ENCODE data around the gene LRRC23.

GRCh38 chr12:6904280-6905276 lies at the start of gene LRRC23:
- no peak for TF ChIP-seq NBN (IDR thresholded peaks at IDR 0.05; ENCODE audit: low read depth)
- TF ChIP-seq CREB1 (IDR thresholded peaks at IDR 0.05), result no peak
- TF ChIP-seq CREB1 (CRISPR knock-in tag; IDR thresholded peaks at IDR 0.05), result no peak
- no peak for TF ChIP-seq TEAD4 (IDR thresholded peaks at IDR 0.05; ENCODE audit: low read length)
- TF ChIP-seq TEAD4 (CRISPR knock-in tag; IDR thresholded peaks at IDR 0.05; ENCODE audit: borderline replicate concordance), result no peak
- TF ChIP-seq ZFX (CRISPR knock-in tag; IDR thresholded peaks at IDR 0.05), result peak; percentile 66
- TF ChIP-seq CHD2 (IDR thresholded peaks at IDR 0.05; ENCODE audit: low read depth, low read length), result no peak
- no peak for TF ChIP-seq MAFK (IDR thresholded peaks at IDR 0.05; ENCODE audit: low read length)
- TF ChIP-seq EZH2 (IDR thresholded peaks at IDR 0.05; ENCODE audit: borderline replicate concordance, low read depth, low read length), result no peak
- TF ChIP-seq, protein P1, sequence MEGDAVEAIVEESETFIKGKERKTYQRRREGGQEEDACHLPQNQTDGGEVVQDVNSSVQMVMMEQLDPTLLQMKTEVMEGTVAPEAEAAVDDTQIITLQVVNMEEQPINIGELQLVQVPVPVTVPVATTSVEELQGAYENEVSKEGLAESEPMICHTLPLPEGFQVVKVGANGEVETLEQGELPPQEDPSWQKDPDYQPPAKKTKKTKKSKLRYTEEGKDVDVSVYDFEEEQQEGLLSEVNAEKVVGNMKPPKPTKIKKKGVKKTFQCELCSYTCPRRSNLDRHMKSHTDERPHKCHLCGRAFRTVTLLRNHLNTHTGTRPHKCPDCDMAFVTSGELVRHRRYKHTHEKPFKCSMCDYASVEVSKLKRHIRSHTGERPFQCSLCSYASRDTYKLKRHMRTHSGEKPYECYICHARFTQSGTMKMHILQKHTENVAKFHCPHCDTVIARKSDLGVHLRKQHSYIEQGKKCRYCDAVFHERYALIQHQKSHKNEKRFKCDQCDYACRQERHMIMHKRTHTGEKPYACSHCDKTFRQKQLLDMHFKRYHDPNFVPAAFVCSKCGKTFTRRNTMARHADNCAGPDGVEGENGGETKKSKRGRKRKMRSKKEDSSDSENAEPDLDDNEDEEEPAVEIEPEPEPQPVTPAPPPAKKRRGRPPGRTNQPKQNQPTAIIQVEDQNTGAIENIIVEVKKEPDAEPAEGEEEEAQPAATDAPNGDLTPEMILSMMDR (IDR thresholded peaks at IDR 0.05 in 2 of 3, conservative IDR thresholded peaks at IDR 0.05 in 1 of 3; ENCODE audit: insufficient read depth in 2 of 3, low read depth in 1 of 3, low read length in 3 of 3), result no peak
- no peak for TF ChIP-seq POLR2AphosphoS2 (IDR thresholded peaks at IDR 0.05; ENCODE audit: low read length)
- peak in 1 of 2 experiments; percentile 74; a peak in 2 of 4 replicates for TF ChIP-seq HDAC1 (IDR thresholded peaks at IDR 0.05)
- no peak for TF ChIP-seq SMARCC2 (IDR thresholded peaks at IDR 0.05; ENCODE audit: low read depth)
- TF ChIP-seq IRF1 (CRISPR knock-in tag; IDR thresholded peaks at IDR 0.05; ENCODE audit: borderline replicate concordance), result no peak
- TF ChIP-seq, protein P2, sequence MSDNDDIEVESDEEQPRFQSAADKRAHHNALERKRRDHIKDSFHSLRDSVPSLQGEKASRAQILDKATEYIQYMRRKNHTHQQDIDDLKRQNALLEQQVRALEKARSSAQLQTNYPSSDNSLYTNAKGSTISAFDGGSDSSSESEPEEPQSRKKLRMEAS (CRISPR knock-in tag; IDR thresholded peaks at IDR 0.05), result no peak
- peak; percentile 47; the same call in 1 of the 2 replicates for TF ChIP-seq ELF1 (tag; IDR thresholded peaks at IDR 0.05)
